Stimulated activated CD8-positive, alpha-beta memory T cell treated with anti-CD3 and anti-CD28 coated beads, Interleukin-2, amount 100 ng/mL, for 48 hours (primary cell): ENCODE data around the gene YARS1.

Experiments
- DNase-seq, 2 donors: peaks; one replicate each; pipeline ENCODE4 v3.0.0-alpha.2; 2020; ENCODE audit warnings: low read depth in 2 of 2

YARS1 gene

DNA sequence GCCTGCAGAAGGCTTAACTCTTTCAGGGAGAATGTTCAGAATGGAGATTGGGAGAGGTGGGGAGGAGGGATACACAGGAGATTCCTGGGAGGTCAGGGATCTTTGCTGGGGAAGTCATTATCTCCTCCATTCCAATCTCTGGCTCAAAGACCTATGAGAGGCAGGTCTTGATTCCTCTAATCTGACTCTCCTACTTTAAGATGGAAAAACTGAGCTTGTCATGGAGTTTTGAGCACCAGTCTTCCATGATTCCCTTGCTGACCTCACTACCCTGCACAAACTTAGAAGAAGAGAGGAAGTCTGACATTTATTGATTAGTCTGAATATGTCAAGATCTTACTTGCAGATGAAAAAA lies 73.1 kb downstream of the YARS1 start:
- DNase-seq, result no peak

DNA sequence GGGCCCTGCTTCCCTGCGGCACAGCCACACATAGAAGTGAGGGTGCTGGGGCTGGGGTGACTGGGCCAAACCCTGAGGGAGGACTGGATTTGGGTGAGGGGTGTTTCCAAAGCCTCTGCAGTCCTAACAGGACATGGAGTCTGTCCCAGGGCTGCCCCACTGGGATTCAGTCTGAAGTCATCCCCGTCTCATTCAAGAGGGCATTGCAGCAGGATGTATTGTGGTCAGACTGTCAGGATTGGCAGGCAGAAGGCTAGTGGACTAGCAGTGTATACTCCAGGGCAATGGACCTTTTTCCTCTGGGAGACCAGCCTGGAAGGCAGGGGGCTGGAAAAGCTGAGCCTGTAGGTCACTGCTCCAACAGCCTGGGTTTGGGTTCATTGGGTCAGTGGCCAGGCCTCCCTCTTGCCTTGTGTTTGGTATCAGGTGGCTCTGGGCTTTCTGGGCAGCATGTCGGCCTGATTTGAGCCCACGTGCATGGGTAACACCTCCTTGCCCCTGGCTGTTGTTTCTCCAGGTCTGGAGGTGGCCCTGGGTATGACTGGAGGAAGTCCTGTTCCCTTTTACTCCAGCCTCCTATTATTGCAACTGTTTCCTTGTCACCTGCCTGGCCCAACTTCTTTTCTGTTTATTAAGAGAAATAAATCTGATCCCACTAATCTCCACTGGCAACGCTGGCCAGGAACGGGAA lies 73.6 kb downstream of the YARS1 start:
- no peak for DNase-seq

DNA sequence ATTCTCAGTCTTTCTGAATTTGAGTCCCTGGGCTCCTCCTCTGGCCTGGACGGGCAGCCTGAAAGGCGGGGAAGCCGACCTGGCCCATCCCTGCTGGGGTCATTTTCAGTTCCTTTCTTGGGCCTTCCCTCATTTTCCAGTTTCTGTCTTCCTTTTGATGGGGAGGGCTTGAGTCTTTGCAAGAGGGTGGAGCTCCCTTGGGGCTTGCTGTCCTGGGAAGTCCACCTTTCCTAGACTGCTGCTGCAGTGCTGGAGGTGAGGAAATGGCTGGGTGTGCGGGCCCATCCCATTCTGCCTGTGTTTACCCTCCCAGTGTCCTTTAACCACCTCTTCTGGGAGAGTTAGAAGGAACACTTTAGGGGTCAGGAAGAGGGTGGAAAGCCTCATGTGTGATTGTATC lies 74.2 kb downstream of the YARS1 start:
- DNase-seq, result no peak

DNA sequence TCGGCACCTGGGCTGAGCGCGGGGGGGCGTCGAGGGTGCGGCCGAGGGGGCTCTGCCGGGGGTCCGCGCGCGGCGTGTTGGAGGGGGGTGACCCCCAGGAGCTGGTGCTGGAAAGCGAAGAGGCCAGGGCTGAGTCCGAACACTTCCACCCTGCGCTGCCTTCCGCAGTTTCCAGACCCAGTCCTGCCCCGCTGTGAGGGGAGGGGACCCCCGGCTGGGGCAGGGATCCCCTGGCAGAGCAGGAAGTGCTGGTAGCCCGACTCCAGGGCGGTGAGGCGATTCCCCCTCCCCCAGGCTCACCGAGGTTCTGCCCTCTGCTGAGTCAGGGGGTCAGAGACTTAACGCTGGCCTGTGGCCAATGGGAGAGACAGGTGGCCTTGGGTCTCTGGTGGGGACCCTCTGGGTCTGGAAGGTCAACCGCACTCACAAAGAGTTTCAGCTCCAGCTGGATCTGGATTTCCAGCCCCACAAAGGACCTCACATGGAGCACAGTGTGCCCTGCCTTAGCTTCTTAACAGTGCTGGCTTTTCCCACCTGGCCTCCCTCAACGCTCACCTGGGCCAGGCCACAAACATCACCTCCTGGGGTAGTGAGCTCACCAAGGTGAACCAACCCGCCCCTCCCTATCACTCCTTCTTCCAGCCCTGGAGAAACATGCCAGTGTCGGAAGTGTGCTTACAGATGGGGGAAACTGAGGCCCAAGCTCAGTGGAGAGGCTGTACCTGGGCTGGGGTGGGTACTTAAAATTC lies 74.8 kb downstream of the YARS1 start:
- no peak for DNase-seq

DNA sequence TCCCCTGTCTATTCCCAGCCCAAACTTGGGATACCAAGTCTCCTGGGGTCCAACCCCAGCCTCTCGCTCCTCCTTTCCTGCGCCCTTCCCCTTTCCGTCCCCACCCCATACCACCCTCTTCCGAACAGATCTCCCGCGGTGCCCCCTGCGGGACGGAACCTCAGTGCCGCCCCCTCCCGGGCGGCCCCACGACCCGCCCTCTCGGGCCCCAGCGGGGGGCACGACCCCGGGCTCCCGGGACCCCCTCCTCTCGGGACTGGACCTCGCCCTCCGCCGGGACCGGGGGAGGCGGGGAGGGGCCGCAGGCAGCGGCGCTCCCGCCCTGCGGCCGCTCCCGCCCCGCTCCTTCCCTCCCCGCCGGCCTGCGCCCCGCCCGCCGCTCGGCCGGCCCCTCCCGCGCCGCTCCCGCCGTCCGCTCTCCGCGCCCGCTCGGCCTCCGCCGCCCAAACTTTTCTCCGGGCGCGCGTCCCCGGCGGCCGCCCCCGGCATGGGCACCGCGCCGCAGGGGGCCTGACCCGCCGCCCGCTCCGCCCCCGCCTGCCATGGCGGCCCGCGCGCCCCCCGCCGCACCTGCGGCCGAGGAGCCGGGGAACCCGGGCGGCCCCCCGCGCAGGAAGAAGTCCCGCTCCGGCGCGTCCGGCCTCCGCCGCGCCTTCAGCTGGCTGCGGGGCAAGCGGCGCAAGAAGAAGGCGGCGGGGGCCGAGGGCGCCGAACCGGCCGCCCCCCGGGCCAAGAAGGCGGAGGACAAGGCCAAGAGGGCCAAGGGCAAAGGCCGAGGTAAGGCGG lies 75.6 kb downstream of the YARS1 start:
- DNase-seq, result no peak

DNA sequence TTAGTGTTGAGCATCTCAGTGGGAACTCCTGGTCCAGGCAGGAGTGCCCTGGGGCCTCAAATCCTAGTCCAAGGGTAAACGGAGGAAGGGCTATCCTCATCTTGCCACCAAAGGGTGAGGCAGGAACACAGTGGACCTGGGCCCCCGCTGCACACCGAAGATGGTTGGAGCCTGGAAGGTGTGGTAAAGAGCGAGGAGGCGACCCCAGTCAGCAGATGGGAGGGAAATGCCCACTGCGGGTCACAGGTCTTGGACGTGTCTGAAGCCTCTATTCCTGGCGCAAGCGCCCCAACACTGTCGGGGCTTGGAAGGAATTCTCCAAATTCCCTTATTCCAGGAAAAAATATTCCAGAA lies 76.1 kb downstream of the YARS1 start:
- no peak for DNase-seq

DNA sequence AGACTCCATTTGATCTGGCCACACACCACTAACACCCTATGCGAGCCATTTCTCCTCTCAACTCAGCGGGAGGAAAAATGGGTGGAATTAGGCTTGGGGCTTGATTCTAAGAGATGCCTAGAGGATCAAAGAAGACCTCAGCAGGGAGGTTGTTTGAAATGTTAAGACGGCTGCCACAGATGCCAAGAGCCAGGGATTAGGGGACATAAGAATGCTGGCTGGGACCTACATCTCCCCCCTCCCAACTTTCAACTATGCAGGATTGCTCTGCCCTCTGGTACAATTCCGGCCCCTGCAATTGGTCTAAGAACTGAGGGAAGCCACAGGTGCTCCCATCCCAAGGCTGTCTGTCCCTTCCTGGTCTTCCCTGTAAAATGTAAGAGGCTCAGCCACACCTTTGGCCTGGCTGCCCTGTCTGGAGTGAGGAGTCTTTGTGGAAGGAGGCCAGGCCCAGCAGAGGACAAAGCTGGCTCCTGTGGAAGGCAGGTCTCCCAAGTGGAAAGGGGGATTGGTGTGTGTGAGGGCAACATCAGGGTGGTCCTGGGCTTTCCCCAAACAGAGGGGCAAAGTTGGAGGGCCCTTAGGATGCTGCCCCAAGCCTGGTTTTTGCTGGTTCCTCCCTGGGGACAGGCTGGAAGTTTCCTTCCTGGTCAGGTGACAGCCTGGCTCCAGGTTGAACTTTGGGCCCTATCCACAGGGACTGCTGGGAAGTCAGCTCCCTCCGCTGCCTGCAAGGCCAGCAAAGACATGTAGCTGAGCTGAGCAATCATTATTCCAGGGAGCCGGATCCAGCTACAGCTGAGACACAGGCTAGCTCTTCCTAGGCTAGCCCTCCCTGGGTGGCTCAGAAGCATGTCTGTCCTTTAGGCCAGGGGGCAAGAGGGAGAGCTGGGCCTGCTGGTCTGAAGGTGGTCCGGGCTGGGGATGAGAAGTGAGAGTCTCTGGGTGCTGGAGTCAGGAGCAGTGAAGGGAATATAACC lies 80.1 kb downstream of the YARS1 start:
- no peak for DNase-seq

DNA sequence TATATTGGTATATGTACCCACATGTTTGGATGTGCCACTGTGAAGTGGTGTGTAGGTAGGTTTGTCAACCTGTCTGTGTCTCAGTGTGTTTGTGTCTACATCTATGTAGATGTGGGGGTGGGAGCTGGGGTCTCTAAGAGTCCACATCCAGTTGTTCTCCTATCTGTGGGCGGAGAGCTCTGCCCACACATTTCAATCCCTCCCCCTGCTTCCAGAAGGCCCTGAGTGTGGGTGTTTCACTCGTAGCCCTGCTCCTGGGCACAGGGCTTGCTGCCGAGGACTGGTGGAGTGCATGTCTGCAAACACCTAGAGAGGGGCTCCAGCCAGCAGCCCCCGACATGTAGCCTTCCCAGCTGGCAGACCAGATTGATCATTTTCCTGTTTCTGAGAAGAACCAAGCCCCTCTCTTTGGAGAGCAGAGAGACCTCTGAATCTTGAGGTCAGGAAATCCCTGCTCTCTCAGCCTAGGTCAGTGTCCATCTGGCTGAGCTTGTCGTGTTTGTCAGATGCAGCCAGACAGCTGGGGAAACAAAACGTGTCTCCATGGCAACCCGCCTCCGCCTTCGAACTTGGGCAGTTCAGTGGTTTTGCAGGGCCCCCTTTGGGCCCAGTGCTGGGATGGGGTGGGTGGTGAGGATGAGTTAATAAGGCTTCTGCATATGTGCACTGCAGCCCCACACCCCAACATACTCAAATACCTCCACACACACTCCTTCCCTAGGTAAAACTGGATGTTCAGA lies 83.4 kb downstream of the YARS1 start:
- peak in 1 of 2 donors; percentile 15 for DNase-seq

DNA sequence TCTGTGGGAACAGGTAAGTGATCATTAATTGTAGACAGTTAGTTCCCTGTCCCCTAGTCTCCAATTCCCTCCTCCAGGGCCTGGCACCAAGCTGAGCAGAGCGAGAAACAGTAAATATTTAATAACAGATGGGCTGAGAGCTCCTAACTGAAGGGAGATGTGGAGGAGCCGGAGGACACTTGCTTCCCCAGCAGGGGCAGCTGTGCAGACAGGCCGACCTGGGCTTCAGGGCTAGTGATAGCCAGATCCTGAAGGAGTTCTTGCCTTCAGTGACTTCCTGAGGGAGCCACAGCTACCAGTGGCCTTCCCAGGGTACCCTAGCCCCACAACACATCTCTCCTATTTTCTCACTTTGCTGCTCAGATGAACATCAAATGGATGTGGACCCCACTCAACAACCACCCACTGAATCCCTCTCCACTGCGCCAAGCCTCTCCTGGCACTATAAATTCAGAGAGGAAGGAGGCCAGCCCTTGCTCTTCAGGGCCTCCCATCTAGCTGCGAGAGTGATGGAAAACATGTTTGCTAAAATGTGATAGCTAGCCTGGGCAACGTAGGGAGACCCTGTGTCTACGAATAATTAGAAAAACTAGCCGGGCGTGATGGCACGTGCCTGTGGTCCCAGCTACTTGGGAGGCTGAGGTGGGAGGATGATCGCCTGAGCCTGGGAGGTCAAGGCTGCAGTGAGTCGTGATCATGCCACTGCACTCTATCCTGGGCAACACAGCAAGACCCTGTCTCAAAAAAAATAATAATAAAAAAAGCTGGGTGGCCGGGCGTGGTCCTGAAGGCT lies 87.7 kb downstream of the YARS1 start:
- DNase-seq, result no peak

DNA sequence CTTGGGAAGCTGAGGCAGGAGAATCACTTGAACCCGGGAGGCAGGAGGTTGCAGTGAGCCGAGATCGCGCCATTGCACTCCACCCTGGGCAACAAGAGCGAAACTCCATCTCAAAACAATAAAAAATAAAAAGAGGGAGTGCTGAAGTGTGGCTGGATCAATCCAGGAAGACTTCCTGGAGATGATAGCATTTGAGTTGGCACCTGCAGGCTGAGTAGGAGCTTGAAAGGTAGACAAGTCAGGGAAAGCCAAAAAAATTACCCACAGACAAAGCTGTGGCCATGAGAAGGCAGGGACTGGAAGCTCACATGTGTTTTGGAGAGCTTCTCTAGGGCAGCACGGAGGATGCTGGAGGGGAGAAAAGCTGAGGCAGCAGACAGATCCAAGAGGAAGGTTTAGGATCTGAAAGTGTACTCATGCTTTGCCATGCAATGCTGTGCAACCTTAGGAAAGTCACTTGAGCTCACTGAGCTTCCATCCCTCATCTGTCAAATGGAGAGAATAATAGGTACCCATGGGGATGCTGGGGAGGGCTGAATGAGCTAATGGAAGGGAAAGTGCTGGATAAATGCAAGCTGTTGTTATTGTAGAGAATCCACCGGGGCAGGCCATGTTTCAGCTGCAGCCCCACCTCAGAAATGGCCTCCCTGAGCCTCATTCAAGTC lies 88.6 kb downstream of the YARS1 start:
- no peak for DNase-seq

DNA sequence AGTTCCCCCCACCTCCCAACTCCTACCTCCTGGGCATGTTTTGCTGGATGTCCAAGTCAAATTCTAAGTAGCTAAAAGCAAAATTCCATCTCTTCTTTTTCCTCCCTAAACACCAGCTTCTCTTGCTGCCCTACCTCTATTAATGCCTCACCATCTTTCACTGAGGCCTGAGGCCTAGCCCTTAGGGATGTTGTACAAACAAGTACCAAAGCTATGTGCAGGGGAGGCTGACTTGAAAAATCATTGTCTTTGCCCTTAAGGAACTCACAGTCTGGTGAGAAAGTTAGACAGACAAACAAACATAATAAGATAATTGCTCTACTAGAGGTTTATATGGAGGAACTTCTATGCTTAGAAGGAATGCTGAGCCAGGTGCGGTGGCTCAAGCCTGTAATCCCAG lies 89.3 kb downstream of the YARS1 start:
- DNase-seq, result no peak

DNA sequence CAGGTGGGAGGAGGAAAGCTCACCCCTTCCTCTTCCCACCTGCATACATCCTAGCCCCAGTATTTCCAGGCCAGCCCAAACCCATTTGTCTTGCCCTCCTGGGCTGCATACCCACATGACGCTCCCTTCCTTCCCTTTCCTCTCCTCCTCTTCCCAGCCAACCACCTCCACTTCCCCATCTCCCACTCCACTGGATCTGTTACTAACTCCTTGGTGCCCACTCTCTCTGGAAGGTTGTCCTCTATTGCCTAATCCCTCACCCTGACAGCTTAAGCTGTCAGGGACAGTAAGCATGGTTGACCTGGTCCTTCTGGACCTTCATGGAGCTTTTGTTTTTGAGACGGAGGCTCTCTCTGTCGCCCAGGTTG lies 91.6 kb downstream of the YARS1 start:
- no peak for DNase-seq
